Measurements from ENCODE around the gene CFAP300. TPM values are rescaled to one million over a fixed set of nuclear protein-coding genes. Genes with fewer than 3 reads are reported as not detected.

The CFAP300 gene
- 2.5 TPM for total RNA-seq

GRCh38 chr11:102047305-102047924, at the start of gene CFAP300:
Gene CFAP300 (plus strand): TSS chr11:102047437. CDS start chr11:102047471, 34 bp downstream.

DNA sequence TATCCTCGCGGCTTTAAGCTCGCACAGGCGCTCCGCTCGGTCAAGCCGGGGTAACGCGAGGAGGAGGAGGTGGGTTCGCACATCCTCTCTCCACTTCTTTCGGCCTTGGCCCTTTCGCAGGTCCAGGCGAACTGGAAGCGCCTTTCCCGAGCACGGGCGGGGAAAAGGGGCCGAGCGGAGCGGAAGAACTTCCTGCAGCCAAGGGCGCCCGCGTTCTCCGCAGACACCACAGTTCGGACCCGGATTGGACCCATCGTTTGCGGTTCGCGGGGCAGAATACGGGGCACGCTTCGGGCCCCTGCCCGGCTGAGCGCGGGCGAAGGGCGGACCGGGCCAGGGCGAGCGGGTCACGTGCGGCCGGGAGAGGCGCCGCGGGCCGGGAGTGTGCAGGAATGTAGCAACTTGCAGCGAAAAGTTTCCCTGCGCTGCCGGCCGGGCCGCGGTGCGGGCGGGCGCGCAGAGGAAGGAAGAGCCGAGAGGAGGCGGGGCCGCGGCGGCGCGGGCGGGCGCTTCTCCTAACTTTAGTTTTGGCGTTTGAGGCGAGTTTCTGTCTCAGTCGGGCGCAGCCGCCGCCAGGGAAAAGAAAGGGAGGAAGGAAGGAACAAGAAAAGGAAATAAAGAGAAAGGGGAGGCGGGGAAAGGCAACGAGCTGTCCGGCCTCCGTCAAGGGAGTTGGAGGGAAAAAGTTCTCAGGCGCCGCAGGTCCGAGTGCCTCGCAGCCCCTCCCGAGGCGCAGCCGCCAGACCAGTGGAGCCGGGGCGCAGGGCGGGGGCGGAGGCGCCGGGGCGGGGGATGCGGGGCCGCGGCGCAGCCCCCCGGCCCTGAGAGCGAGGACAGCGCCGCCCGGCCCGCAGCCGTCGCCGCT, 62.9 kb downstream of the CFAP300 start, which contains the start of gene YAP1:
YAP1 (plus strand) TSS at position 552 of the 865 bp plus-strand sequence. CDS start 402 bp downstream, outside the sequence.

Small RNA genes within 50 kb of the gene (small RNA-seq; reads per million reads assigned to genes)
- gene RNA5SP535 (ENCODE audit: low replicate concordance) = not detected

Other genes with a start within 250 kb of the CFAP300 start
- gene CEP126, start 132.4 kb upstream of the CFAP300 start, total RNA-seq = 14.7 TPM
- gene ANGPTL5, start 130.9 kb upstream of the CFAP300 start, total RNA-seq = 0.31 TPM
- 16.0 TPM for gene YAP1, start 63.0 kb downstream of the CFAP300 start, total RNA-seq